IMR-90 (cell line): ENCODE measurements around the gene IL36RN.

Source experiments
- BHLHE40 ChIP-seq: fragments of 150-350 bp; IDR thresholded peaks from 2 replicates; pipeline ENCODE4 v1.6.1; 2016; ENCODE audit warnings: mild to moderate bottlenecking, low read depth, low read length
- CEBPB ChIP-seq: IDR thresholded peaks from 2 replicates; pipeline ENCODE4 v1.6.1; 2012; ENCODE audit warnings: low read depth, low read length, improper control_type of control experiment
- CHD1 ChIP-seq: IDR thresholded peaks from 2 replicates; pipeline ENCODE4 v1.6.1; 2012; ENCODE audit warnings: low read depth, low read length, improper control_type of control experiment
- ELK1 ChIP-seq: fragments of 150-350 bp; IDR thresholded peaks from 2 replicates; pipeline ENCODE4 v1.6.1; 2016; ENCODE audit warnings: low read depth, mild to moderate bottlenecking, low read length, moderate library complexity, borderline replicate concordance
- FOS ChIP-seq: fragments of 150-350 bp; IDR thresholded peaks from 2 replicates; pipeline ENCODE4 v1.6.1; 2016; ENCODE audit warnings: low read depth, low read length
- MAFK ChIP-seq: IDR thresholded peaks from 2 replicates; pipeline ENCODE4 v1.6.1; 2012; ENCODE audit warnings: low read depth, low read length, improper control_type of control experiment
- MXI1 ChIP-seq: IDR thresholded peaks from 2 replicates; pipeline ENCODE4 v1.6.1; 2012; ENCODE audit warnings: low read depth, mild to moderate bottlenecking, low read length, moderate library complexity, borderline replicate concordance
- POLR2A ChIP-seq: IDR thresholded peaks from 2 replicates; pipeline ENCODE4 v1.6.1; 2012; ENCODE audit warnings: mild to moderate bottlenecking, low read depth, low read length
- RAD21 ChIP-seq: IDR thresholded peaks from 2 replicates; pipeline ENCODE4 v1.6.1; 2012; ENCODE audit warnings: low read length, improper control_type of control experiment
- RCOR1 ChIP-seq: IDR thresholded peaks from 2 replicates; pipeline ENCODE4 v1.6.1; 2012; ENCODE audit warnings: mild to moderate bottlenecking, low read length, improper control_type of control experiment; ENCODE audit not compliant: insufficient replicate concordance
- RFX5 ChIP-seq: IDR thresholded peaks from 2 replicates; pipeline ENCODE4 v1.8.0; 2012; ENCODE audit warnings: low read depth, mild to moderate bottlenecking, low read length, moderate library complexity
- USF2 ChIP-seq: fragments of 150-350 bp; IDR thresholded peaks from 2 replicates; pipeline ENCODE4 v1.6.1; 2017; ENCODE audit warnings: mild to moderate bottlenecking, antibody characterized with exemption, low read length, low read depth
- TF ChIP-seq, protein P1 (sequence below): conservative IDR thresholded peaks from 2 replicates; pipeline ENCODE4 v1.5.1; 2012; ENCODE audit warnings: mild to moderate bottlenecking, low read depth, low read length, improper control_type of control experiment

DNA sequence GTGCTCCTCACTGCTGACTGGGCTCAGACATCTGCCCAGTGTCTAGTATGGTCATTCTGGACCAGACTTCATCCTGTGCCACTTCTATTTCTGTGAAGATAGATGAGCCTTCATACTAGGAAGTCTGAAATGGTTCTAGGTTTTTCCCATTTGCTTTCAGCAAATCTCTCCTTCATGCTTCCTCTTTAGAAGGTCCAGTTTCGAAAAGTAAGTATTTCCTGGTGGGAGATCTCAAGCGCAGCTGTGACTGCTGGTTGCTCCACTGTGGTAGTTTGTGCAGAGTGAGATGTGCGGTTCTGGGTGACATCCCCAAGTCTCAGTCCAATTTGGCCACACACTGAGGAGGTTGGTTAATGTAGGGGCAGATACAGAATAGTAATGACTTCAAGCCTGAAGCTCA lies 20.7 kb upstream of the IL36RN start:
- no peak for TF ChIP-seq MAFK
- TF ChIP-seq POLR2A = no peak
- TF ChIP-seq, protein P1, sequence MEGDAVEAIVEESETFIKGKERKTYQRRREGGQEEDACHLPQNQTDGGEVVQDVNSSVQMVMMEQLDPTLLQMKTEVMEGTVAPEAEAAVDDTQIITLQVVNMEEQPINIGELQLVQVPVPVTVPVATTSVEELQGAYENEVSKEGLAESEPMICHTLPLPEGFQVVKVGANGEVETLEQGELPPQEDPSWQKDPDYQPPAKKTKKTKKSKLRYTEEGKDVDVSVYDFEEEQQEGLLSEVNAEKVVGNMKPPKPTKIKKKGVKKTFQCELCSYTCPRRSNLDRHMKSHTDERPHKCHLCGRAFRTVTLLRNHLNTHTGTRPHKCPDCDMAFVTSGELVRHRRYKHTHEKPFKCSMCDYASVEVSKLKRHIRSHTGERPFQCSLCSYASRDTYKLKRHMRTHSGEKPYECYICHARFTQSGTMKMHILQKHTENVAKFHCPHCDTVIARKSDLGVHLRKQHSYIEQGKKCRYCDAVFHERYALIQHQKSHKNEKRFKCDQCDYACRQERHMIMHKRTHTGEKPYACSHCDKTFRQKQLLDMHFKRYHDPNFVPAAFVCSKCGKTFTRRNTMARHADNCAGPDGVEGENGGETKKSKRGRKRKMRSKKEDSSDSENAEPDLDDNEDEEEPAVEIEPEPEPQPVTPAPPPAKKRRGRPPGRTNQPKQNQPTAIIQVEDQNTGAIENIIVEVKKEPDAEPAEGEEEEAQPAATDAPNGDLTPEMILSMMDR = no peak
- no peak for TF ChIP-seq CEBPB
- no peak for TF ChIP-seq RCOR1
- TF ChIP-seq FOS = no peak
- TF ChIP-seq CHD1 = no peak
- TF ChIP-seq RAD21 = no peak
- no peak for TF ChIP-seq MXI1
- TF ChIP-seq USF2 = no peak
- no peak for TF ChIP-seq BHLHE40
- no peak for TF ChIP-seq ELK1
- TF ChIP-seq RFX5 = no peak
